Measurements from ENCODE around the gene SLC22A6.

The SLC22A6 gene

DNA sequence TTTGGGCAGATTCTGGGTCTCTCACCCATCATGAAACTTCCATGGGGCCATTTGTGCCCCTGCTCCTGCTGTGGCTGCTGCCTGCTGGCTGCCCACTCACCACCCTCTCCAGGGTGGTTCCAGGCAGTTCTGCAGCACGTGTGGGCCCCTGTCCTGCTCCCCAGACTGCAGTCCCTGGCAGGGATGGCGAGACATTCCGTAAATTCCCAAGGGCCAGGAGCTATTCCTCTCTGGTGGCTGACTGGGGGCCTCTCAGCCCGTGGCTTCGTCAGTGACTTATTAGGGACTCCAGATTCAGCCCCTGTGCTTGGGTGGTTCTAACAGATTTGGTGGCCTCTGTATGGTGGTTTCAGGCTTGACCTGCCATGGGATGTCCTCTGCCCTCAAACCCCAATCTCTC is 34.7 kb upstream of the SLC22A6 start:
- FAIRE-seq (no peak), DNase-seq (ENCODE audit: insufficient read length, low spot score) (no peak)
- TF ChIP-seq, protein P1, sequence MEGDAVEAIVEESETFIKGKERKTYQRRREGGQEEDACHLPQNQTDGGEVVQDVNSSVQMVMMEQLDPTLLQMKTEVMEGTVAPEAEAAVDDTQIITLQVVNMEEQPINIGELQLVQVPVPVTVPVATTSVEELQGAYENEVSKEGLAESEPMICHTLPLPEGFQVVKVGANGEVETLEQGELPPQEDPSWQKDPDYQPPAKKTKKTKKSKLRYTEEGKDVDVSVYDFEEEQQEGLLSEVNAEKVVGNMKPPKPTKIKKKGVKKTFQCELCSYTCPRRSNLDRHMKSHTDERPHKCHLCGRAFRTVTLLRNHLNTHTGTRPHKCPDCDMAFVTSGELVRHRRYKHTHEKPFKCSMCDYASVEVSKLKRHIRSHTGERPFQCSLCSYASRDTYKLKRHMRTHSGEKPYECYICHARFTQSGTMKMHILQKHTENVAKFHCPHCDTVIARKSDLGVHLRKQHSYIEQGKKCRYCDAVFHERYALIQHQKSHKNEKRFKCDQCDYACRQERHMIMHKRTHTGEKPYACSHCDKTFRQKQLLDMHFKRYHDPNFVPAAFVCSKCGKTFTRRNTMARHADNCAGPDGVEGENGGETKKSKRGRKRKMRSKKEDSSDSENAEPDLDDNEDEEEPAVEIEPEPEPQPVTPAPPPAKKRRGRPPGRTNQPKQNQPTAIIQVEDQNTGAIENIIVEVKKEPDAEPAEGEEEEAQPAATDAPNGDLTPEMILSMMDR (IDR thresholded peaks at IDR 0.05; ENCODE audit: insufficient read depth, missing control alignments), result no peak

DNA sequence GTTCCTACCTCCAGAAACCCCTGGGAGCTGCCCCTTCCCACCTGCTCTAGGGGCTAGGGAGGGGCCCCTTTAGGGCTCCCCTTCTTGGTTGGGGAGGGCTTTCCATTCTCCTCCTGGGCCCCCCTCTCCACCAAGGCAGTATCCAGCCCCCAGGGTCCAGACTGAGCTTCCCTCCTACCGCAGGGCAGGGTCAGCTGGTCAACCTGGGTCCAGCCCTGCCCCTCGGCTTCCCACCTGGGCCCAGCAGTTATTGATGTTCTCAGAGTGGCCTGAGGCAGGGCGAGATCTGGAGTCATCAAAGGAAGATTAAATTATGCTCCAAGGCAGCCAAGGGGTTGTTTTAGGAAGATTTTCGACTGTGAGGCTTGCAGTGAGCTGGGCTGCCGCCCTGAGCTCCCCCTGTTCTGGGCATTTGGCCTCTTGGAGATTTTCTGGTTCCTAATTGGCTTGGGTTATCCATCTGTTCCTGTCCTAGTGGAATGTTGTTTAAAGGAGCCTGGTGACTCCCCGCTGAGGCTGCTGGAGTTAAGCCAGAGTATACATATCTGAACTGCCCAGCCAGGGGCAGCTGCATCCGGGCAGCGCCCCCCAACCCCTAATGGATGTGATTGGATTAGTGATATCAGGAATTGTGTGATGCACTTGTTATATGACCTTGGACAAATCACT is 32.7 kb upstream of the SLC22A6 start:
- DNase-seq (ENCODE audit: insufficient read length, low spot score) (no peak), FAIRE-seq (no peak)
- TF ChIP-seq, protein P1 (IDR thresholded peaks at IDR 0.05; ENCODE audit: insufficient read depth, missing control alignments), result no peak

DNA sequence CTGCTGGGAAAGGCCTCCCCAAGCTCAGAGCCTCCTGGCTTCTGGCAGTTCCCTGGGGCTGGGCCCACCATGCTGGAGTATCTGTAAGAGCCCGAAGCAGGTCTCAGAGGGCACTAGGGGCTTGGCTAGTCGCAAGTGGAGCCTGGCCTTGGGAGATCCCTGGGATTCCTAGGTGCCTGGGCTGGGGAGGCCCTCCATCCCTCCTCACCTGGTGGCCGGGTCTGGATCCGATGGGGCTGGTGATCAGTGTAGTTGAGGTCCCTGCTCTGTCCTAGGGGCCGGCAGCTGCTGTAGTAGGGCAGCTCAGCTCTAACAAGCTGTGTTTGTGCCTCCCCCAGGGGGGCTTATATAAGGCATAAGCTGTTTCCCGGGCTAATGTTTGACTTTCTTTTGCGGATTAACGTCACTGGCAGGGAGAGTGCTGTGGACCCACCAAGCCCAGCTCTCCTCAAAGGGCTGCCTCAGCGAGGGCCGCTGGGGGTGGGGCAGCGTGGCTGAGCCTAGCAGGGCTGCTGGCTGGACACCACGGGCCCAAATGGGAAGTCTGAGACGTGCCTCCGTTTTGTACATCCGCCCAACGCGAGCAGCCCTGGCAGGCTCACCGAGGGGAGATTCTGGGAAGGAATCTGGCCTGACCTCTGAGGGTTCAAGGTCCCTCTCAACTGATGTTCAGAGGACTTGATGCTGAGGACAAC is 30.9 kb upstream of the SLC22A6 start, which contains the start of gene SLC22A8:
Gene SLC22A8, minus strand, starts transcription at position 321 of the 695 bp plus-strand sequence. CDS start 883 bp downstream, outside the sequence.
- TF ChIP-seq, protein P1 (IDR thresholded peaks at IDR 0.05; ENCODE audit: insufficient read depth, missing control alignments), result no peak
- DNase-seq (ENCODE audit: insufficient read length, low spot score), result peak; percentile 41
- FAIRE-seq, result no peak

DNA sequence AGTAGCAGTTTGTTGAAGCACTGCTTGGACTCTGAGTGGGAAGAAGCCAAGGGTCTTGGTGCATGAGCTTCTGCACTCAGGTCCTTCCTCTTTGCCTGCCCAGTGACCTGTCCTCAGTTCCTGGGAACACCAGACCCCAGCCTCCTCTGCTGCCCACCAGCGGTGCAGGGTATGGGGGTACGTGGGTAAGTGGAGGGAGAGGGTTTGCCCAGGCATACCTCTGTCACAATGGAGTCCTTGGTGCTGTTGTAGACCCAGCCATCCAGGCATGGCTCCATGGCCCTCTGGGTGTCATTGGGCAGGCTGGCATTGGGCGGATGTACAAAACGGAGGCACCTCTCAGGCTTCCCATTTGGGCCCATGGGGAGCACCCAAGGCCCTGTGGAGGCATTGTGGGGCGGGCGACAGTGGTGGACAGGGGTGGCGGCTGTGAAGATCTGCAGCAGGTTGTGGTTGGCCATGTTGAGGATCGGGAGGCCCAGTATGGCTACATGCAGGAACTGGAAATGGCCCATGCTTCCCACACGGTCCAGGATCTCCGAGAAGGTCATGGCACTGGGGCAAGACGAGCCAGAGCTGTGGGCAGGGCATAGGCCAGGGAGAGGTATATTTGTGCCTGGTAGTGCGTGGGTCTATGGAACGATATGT is 29.8 kb upstream of the SLC22A6 start:
- no peak for FAIRE-seq

DNA sequence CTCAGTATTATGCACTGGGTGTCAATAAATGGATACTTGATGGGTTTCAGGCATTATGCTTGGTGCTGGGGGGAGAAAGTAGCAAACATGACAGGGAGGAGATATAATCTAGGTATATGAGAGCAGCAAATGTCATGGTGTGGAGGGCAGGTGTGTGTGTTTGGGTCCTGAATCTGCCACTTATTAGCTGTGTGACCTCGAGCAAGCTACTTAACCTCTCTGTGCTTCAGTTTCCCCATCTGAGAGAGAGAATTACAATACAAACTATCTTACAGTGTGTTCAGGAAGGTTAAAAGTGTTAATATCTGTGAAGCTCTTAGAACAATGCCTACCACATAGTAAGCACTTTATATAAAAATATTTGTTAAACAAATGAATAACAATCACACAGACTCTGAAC is 28.1 kb upstream of the SLC22A6 start:
- TF ChIP-seq, protein P1 (IDR thresholded peaks at IDR 0.05; ENCODE audit: insufficient read depth, missing control alignments), result no peak
- FAIRE-seq (no peak), DNase-seq (ENCODE audit: insufficient read length, low spot score) (no peak)

More for the DNA sequence above, 29.8 kb upstream of the SLC22A6 start:
- TF ChIP-seq, protein P1 (IDR thresholded peaks at IDR 0.05; ENCODE audit: insufficient read depth, missing control alignments), result no peak
- no peak for DNase-seq (ENCODE audit: insufficient read length, low spot score)

DNA sequence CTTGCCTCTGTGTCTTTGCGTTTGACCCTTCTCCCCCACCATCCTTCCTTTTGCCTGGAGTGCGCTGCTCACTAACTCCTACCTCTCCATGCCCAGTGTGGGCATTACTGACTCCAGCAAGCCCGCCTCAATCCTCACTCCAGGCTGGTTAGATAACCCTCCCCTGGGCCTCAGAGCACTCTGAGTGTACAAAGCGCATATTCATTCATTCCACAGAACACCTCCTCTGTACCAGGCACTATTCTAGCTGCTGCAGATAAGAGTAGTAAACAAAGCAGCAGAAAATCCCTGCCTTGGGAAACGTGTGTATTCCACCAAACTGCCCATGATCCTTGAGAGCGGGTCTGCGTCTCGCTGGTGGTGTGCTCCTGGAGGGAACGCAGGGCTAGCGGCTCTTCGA is 27.7 kb upstream of the SLC22A6 start:
- TF ChIP-seq, protein P1 (IDR thresholded peaks at IDR 0.05; ENCODE audit: insufficient read depth, missing control alignments), result no peak
- DNase-seq (ENCODE audit: insufficient read length, low spot score) (no peak), FAIRE-seq (no peak)

Measured in D721Med (cell line).